Measurements from ENCODE around the gene VSTM2L.

DNA sequence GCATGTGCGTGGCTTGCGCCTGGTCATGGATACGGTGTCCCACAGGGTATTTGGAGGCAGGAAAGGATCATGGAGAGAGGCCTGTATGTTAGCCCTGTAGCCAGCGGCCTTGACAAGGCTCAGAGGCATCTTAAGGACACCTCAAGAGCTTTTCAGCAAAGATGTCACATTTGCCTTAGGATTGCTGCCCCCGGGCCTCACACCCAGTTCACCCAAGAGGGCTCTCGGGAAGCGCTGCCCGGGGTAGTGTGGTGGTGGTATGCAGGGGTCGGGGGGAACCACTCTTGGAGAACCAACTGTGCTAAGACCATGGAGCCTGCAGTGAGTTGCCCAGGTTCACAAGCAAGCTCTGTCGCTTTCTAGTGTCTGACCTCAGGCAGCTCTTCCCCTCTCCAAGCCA is 36.9 kb upstream of the VSTM2L start:
- TF ChIP-seq EZH2 (IDR thresholded peaks at IDR 0.05; ENCODE audit: borderline replicate concordance, low read length) (no peak), CTCF (IDR thresholded peaks at IDR 0.05; ENCODE audit: low read length) (no peak)

Data from OCI-LY1 (cell line).